Measurements from ENCODE around the gene MRC1. TPM values are rescaled to one million over a fixed set of nuclear protein-coding genes. Genes with fewer than 3 reads are reported as not detected.
"Not testable (repeated sequence)": the region's sequence is repeated elsewhere in the genome, so short reads cannot be mapped to it uniquely, and the experiment has no call there.

The MRC1 gene
- total and polyA plus RNA-seq, 10 of the 15 experiments (the other 5 are each of a cell fraction or from before 2014, with no cell fraction given), result 0.01 to 0.21 (median 0.03) TPM; not detected in 5

DNA sequence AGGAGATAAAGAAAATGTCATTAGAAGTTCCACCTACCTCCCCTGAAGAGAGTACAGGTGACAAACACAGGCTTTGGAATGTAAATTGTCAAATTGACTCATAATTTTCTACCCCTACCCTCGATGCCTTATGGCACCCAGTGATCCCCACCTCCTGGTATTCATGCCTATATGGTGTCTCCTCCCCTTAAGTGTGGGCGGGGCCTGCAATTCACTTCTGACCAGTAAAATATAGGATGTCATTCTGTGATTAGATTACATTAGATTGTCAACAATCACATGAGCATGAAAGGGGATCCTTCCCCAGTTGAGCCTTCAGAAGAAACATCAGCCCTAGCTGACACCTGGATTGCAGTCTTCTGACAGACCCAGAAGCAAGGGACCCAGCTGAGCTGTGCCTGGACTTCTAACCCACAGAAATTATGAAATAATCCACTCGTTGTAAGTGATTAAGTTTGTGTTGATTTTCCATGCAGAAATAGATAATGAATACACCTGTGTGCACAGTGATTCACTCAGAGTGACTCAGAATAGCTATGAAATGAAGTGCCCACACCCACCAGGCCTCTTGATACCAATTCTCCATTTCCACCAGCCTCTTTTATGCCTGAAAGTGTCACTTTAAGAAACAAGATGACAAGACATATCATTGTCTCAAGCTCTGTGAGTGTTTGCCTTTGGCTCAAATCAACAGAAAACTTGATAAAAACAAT, 134.0 kb downstream of the MRC1 start (continued):
- TF ChIP-seq, protein P1, sequence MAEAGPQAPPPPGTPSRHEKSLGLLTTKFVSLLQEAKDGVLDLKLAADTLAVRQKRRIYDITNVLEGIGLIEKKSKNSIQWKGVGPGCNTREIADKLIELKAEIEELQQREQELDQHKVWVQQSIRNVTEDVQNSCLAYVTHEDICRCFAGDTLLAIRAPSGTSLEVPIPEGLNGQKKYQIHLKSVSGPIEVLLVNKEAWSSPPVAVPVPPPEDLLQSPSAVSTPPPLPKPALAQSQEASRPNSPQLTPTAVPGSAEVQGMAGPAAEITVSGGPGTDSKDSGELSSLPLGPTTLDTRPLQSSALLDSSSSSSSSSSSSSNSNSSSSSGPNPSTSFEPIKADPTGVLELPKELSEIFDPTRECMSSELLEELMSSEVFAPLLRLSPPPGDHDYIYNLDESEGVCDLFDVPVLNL (IDR thresholded peaks at IDR 0.05; ENCODE audit: low read depth, low read length), result no peak
- TF ChIP-seq CBFB (IDR thresholded peaks at IDR 0.05; ENCODE audit: low read depth) (no peak), RUNX3 (IDR thresholded peaks at IDR 0.05; ENCODE audit: low read length) (no peak)

DNA sequence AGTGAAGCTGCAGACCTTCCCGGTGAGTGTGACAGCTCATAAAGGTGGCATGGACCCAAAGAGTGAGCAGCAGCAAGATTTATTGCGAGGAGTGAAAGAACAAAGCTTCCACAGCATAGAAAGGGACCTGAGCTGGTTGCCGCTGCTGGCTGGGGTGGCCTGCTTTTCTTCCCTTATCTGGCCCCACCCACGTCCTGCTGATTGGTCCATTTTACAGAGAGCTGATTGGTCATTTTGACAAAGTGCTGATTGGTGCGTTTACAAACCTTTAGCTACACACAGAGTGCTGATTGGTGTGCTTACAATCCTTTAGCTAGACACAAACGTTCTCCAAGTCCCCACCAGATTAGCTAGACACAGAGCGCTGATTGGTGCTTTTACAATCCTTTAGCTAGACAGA, 141.1 kb downstream of the MRC1 start:
- DNase-seq (ENCODE audit: low read depth, low spot score); BruUV-seq (replicated peaks); H3K4me1 ChIP-seq (ENCODE audit: control insufficient read depth, insufficient read depth, low read length); H3K27me3 ChIP-seq (replicated peaks in 1 of 2; ENCODE audit: control insufficient read depth in 2 of 2, insufficient read depth in 2 of 2, low read length in 1 of 2); H3K9ac ChIP-seq (ENCODE audit: control insufficient read depth, insufficient read depth, low read length); H3K79me2 ChIP-seq (ENCODE audit: control insufficient read depth, insufficient read depth, low read length); ATAC-seq; H4K20me1 ChIP-seq (ENCODE audit: control insufficient read depth, insufficient read depth); H2AFZ ChIP-seq (ENCODE audit: control insufficient read depth, low read depth, low read length); CTCF ChIA-PET; intact Hi-C loops (cut with micrococcal nuclease; ENCODE audit: unreplicated experiment); H3K4me2 ChIP-seq (ENCODE audit: control insufficient read depth, insufficient read depth); H3K9me3 ChIP-seq (replicated peaks; ENCODE audit: control insufficient read depth, insufficient read depth, low read length); H3K4me3 ChIP-seq; in situ Hi-C loops (cut with MboI); H3K36me3 ChIP-seq (ENCODE audit: control insufficient read depth in 2 of 2, insufficient read depth in 2 of 2, low read length in 1 of 2); H3K27ac ChIP-seq (ENCODE audit: control insufficient read depth, insufficient read depth); FAIRE-seq; POLR2A ChIA-PET; RAD21 ChIA-PET (ENCODE audit: unreplicated experiment): not testable (repeated sequence)
- 0 out of 2 replicates have a peak, but pooled peaks have one; percentile 22 for TF ChIP-seq NFYB (IDR thresholded peaks at IDR 0.05; ENCODE audit: insufficient read depth, low read depth, low read length)
- SMC1A ChIA-PET (ENCODE audit: uncharacterized antibody, unreplicated experiment), result interaction anchor here (1.4 kb wide), 1 partner anchor 46 kb away, joined by 3 read pairs; no protein-coding TSS in a partner anchor
- WGBS (ENCODE audit: insufficient coverage, insufficient replicate concordance, low lambda C conversion rate, missing lambda C conversion rate), result 29% methylated on average over 7 of the region's 7 CpGs

Data from GM12878 (cell line).